Measurements from ENCODE around the gene TIMM21.

Gene TIMM21

GRCh38 chr18:74175658-74176057 is 27.3 kb downstream of the TIMM21 start:
- Histone ChIP-seq H3K27ac (replicated peaks) (no peak overlapping the region), H3K27me3 (ENCODE audit: insufficient read depth, poor library complexity, severe bottlenecking) (peaks cover 6% of the 10 kb centered on the region), H3K4me3 (replicated peaks; ENCODE audit: insufficient read depth, low read length) (no peak overlapping the region)
- TF ChIP-seq GABPA (IDR thresholded peaks at IDR 0.05; ENCODE audit: low read depth), result no peak
- no peak for TF ChIP-seq SPI1 (IDR thresholded peaks at IDR 0.05; ENCODE audit: borderline replicate concordance, low read depth)
- TF ChIP-seq CTCF (IDR thresholded peaks at IDR 0.05; ENCODE audit: insufficient read depth, low read length), result no peak
- TF ChIP-seq REST (IDR thresholded peaks at IDR 0.05; ENCODE audit: insufficient replicate concordance, low read depth), result no peak
- TF ChIP-seq POLR2AphosphoS5 (IDR thresholded peaks at IDR 0.05; ENCODE audit: low read depth), result no peak
- no peak for DNase-seq (ENCODE audit: low read depth in 1 of 2, low spot score in 1 of 2)

GRCh38 chr18:74178884-74179283 is 30.6 kb downstream of the TIMM21 start:
- DNase-seq (ENCODE audit: low read depth in 1 of 2, low spot score in 1 of 2), result no peak
- H3K27ac ChIP-seq (replicated peaks), result no peak overlapping the region
- TF ChIP-seq GABPA (IDR thresholded peaks at IDR 0.05; ENCODE audit: low read depth) (no peak), POLR2AphosphoS5 (IDR thresholded peaks at IDR 0.05; ENCODE audit: low read depth) (no peak), SPI1 (IDR thresholded peaks at IDR 0.05; ENCODE audit: borderline replicate concordance, low read depth) (no peak), REST (IDR thresholded peaks at IDR 0.05; ENCODE audit: insufficient replicate concordance, low read depth) (no peak), CTCF (IDR thresholded peaks at IDR 0.05; ENCODE audit: insufficient read depth, low read length) (no peak)
- no peaks in the 10 kb centered on the region for H3K27me3 ChIP-seq (ENCODE audit: insufficient read depth, poor library complexity, severe bottlenecking)
- no peak overlapping the region for H3K4me3 ChIP-seq (replicated peaks; ENCODE audit: insufficient read depth, low read length)

- Histone ChIP-seq H3K27me3 (ENCODE audit: insufficient read depth, poor library complexity, severe bottlenecking) (no peaks in the 10 kb centered on the region), H3K4me3 (replicated peaks; ENCODE audit: insufficient read depth, low read length) (no peak overlapping the region), H3K27ac (replicated peaks) (no peak overlapping the region)
- DNase-seq (ENCODE audit: low read depth in 1 of 2, low spot score in 1 of 2), result no peak
- no peak for TF ChIP-seq REST (IDR thresholded peaks at IDR 0.05; ENCODE audit: insufficient replicate concordance, low read depth)
- TF ChIP-seq GABPA (IDR thresholded peaks at IDR 0.05; ENCODE audit: low read depth), result no peak
- TF ChIP-seq CTCF (IDR thresholded peaks at IDR 0.05; ENCODE audit: insufficient read depth, low read length), result no peak
- TF ChIP-seq POLR2AphosphoS5 (IDR thresholded peaks at IDR 0.05; ENCODE audit: low read depth), result no peak
- TF ChIP-seq SPI1 (IDR thresholded peaks at IDR 0.05; ENCODE audit: borderline replicate concordance, low read depth), result no peak
Observed at GRCh38 chr18:74179623-74180199, 31.4 kb downstream of the TIMM21 start.

All from HL-60 (cell line).